Motor neuron (in vitro differentiated cells): ENCODE results near the gene CCL4. TPM values are rescaled to one million over a fixed set of nuclear protein-coding genes. Genes with fewer than 3 reads are reported as not detected.
A peak's percentile ranks its signal among the peaks of the same experiment; 100 is the strongest.
"Not testable (repeated sequence)": the region's sequence is repeated elsewhere in the genome, so short reads cannot be mapped to it uniquely, and the experiment has no call there.

Source experiments
- ATAC-seq, 8 experiments: fragments of 200-7000 bp; cut with Tn5 transposase; replicated peaks in 6 of 8; 2 replicates each; pipeline ENCODE4 v1.8.0; 2021; ENCODE audit warnings: mild to moderate bottlenecking in 8 of 8, moderate library complexity in 8 of 8
- H3K27ac ChIP-seq, 2 donors: fragments of 250-450 bp; sonication (Bioruptor Pico); 2 replicates each; pipeline ENCODE4 v1.9.0; 2021; ENCODE audit warnings: antibody characterized with exemption in 2 of 2, mild to moderate bottlenecking in 2 of 2, moderate library complexity in 1 of 2
- H3K4me1 ChIP-seq, 2 donors: fragments of 250-450 bp; sonication (Bioruptor Pico); replicated peaks in 1 of 2; 2 replicates each; pipeline ENCODE4 v1.6.1; 2021; ENCODE audit warnings: antibody characterized with exemption in 2 of 2, mild to moderate bottlenecking in 2 of 2, moderate library complexity in 1 of 2
- H3K4me3 ChIP-seq, 5 donors: fragments of 250-450 bp; sonication (Bioruptor Pico); 2 replicates each; pipeline ENCODE4 v1.9.0; 2021; ENCODE audit warnings: antibody characterized with exemption in 5 of 5, mild to moderate bottlenecking in 5 of 5, moderate library complexity in 4 of 5
- WGBS, 10 experiments: fragments of 450-650 bp; shearing (Covaris generic); methylation state at CpG; one replicate each; pipeline ENCODE4 v1.0.0; 2022; 5-methylcytosine and 5-hydroxymethylcytosine counted together
- in situ Hi-C, 9 experiments: fragments of 400-800 bp; cut with MboI; loops; one replicate each; pipeline ENCODE4 v1.15.0; 2021; ENCODE audit warnings: low sequenced_read_pairs in 9 of 9, low pct_unique_long_range_greater_than_20kb in 2 of 9; ENCODE audit not compliant: unreplicated experiment in 9 of 9
- total RNA-seq, 8 experiments: library from RNA; unstranded; fragments of 300-600 nt; gene quantifications; 2 replicates each; pipeline versions ENCODE4 v1.2.3 to v1.2.4, GENCODE V29; 2022

CCL4 gene
- total RNA-seq, 8 experiments from 2014 or later: 0.13 to 0.52 (median 0.37) TPM; not detected in 4

DNA sequence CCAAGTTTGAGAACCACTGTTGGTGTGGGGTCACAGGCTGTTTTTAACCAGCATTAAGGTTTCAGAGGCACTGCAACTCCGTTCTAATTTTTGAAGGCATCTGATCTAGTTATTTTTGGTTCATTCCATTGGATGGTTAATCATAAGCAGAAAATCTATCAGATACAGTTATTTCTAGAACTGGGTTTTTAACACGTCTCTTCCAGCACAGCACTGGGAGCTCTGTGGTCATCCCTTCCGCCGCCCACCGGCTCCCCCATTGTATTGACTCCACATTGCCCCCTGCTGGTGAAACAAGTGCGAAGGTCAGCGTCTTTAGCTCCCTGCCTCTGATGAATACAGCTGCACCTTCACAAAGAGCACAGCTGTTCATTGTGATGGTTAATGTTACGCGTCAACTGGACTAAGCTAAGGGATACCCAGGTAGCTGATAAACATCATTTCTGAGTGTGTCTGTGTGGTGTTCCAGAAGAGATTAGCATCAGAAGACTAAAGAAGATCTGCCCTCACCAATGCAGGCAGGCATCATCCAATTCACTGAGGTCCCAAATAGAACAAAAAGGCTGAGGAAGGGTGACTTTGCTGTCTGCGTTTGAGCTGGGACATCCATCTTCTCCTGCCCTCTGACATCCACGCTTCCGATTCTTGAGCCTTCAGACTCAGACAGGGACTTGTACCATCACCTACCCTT, 31.1 kb upstream of the CCL4 start:
- no peak overlapping the region for H3K4me3 ChIP-seq
- WGBS, 10 experiments: 4 to 90% (median 31%) methylated on average over 3 to 10 of the region's 12 CpGs; no CpG with 5 or more reads in 2 of the 10 experiments
- in situ Hi-C loops: no loop called here
- no peaks in the 10 kb centered on the region for H3K4me1 ChIP-seq
- H3K27ac ChIP-seq: no peak overlapping the region
- ATAC-seq: peak in 3 of 8 experiments; percentile 31 to 68 (median 59)

DNA sequence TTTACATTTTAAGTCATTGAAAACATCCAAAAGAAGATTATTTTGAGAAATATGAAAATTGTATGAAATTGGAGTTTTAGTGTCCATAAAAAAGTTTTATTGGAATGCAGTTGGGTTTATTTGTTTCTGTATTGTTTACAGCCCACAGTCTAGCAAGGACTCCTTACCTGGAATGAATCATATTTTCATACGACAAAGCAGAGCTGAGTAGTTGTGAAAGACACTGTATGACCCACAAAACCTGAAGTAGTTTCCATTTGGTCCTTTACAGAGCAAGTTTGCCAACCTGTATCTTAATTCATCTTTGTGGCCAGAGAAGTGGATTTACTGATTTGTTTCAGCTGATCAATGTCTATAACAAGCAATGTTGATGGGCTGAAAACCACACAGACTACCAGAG, 29.3 kb upstream of the CCL4 start:
- ATAC-seq: no peak
- Histone ChIP-seq H3K27ac (no peak overlapping the region), H3K4me3 (no peak overlapping the region), H3K4me1 (no peaks in the 10 kb centered on the region)
- in situ Hi-C loops: no loop called here
- 22 to 83% (median 80%) methylated on average over 1 of the region's 1 CpG; no CpG with 5 or more reads in 4 of the 10 experiments for WGBS, 10 experiments

GRCh38 chr17:36081681-36082471, 21.8 kb upstream of the CCL4 start:
- ATAC-seq, in situ Hi-C loops, H3K4me3 ChIP-seq, H3K27ac ChIP-seq, H3K4me1 ChIP-seq: not testable (repeated sequence)
- WGBS, 10 experiments: 20 to 92% (median 72%) methylated on average over 1 to 4 of the region's 5 CpGs; no CpG with 5 or more reads in 5 of the 10 experiments

- 0 to 100% (median 43%) methylated on average over 1 to 3 of the region's 8 CpGs; no CpG with 5 or more reads in 6 of the 10 experiments for WGBS, 10 experiments
- in situ Hi-C loops, H3K27ac ChIP-seq, H3K4me1 ChIP-seq, H3K4me3 ChIP-seq: not testable (repeated sequence)
- peak in 3 of 8 experiments; percentile 63 to 89 (median 85) for ATAC-seq
Observed at GRCh38 chr17:36082482-36083120, 21.0 kb upstream of the CCL4 start.

- H3K4me3 ChIP-seq, H3K4me1 ChIP-seq, ATAC-seq, in situ Hi-C loops, H3K27ac ChIP-seq: not testable (repeated sequence)
- 20 to 88% (median 65%) methylated on average over 1 of the region's 2 CpGs; no CpG with 5 or more reads in 6 of the 10 experiments for WGBS, 10 experiments
Observed at GRCh38 chr17:36083691-36084090, 19.9 kb upstream of the CCL4 start.

- 0 to 67% (median 57%) methylated on average over 1 of the region's 1 CpG; no CpG with 5 or more reads in 5 of the 10 experiments for WGBS, 10 experiments
- H3K27ac ChIP-seq: no peak overlapping the region
- in situ Hi-C loops: no loop called here
- H3K4me1 ChIP-seq: no peaks in the 10 kb centered on the region
- peak in 2 of 8 experiments; percentile 11 to 38 for ATAC-seq
- no peak overlapping the region for H3K4me3 ChIP-seq
Observed at GRCh38 chr17:36085765-36086164, 17.9 kb upstream of the CCL4 start.

GRCh38 chr17:36086791-36087190, 16.8 kb upstream of the CCL4 start:
- Histone ChIP-seq H3K4me3 (no peak overlapping the region), H3K27ac (no peak overlapping the region), H3K4me1 (no peaks in the 10 kb centered on the region)
- peak in 1 of 8 experiments; percentile 11 for ATAC-seq
- WGBS, 10 experiments: 20 to 100% (median 88%) methylated on average over 1 of the region's 1 CpG; no CpG with 5 or more reads in 2 of the 10 experiments
- in situ Hi-C loops: no loop called here

DNA sequence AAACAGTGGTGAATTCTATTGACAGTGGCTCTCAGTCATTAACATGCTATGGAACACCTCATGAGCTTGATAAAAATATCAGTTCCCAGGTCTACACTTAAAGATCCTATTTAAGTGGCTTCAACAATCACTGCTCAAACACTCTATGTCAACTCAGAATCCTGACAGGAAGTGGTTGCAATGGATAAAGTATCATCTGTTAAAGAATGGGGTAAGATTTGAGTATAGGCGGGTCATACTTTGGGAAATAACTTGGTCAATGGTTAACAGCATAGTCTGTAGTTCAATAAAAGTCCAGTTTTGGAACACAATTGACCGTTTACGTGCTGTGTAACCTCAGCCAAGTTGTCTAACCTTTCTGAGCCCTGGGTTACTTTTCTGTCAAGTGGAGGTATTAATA, 16.2 kb upstream of the CCL4 start:
- in situ Hi-C loops, ATAC-seq, H3K27ac ChIP-seq, H3K4me1 ChIP-seq, H3K4me3 ChIP-seq: not testable (repeated sequence)
- no CpG with 5 or more reads among the region's 3 CpGs for WGBS, 10 experiments

DNA sequence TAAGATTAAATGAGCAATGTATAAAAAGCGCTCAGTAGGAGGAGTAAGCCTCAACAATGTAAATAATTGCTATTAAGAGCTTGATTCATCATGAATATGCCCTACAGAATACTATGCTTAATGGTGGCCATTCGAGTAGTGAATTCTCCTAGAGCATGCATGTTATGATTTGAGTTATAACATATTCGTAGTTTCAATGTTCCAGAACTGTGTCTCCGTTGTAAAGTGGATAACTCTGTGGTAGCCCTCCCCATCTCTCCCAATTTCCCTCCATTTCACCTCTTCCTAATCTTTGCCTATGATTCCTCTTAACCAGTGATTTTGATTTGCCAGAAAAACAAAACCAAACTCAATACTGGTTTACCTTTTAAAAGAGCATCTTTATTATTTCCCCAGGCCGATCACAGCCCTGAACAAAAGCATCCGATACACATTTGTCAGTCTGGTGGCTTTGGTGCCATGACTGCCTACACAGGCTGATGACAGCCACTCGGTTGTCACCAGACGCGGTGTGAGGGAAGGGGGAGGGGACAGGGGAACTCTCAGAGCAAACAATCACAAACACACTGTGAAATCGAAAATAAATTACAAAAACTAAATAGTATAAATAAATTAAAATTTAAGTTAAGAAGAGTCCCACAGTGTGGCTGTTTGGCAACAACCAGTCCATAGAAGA, 15.6 kb upstream of the CCL4 start:
- H3K27ac ChIP-seq, ATAC-seq, H3K4me3 ChIP-seq, H3K4me1 ChIP-seq, in situ Hi-C loops: not testable (repeated sequence)
- 33 to 100% (median 80%) methylated on average over 1 to 7 of the region's 10 CpGs; no CpG with 5 or more reads in 2 of the 10 experiments for WGBS, 10 experiments

GRCh38 chr17:36088670-36089338, 14.8 kb upstream of the CCL4 start:
- no peak overlapping the region for H3K27ac ChIP-seq
- in situ Hi-C loops: no loop called here
- WGBS, 10 experiments: 20 to 92% (median 61%) methylated on average over 1 to 7 of the region's 14 CpGs; no CpG with 5 or more reads in 5 of the 10 experiments
- no peaks in the 10 kb centered on the region for H3K4me1 ChIP-seq
- no peak for ATAC-seq
- no peak overlapping the region for H3K4me3 ChIP-seq

GRCh38 chr17:36089339-36089865, 14.2 kb upstream of the CCL4 start:
- Histone ChIP-seq H3K4me1 (no peaks in the 10 kb centered on the region), H3K27ac (no peak overlapping the region), H3K4me3 (no peak overlapping the region)
- WGBS, 10 experiments: 4 to 82% (median 58%) methylated on average over 2 to 4 of the region's 4 CpGs; no CpG with 5 or more reads in 3 of the 10 experiments
- in situ Hi-C loops: no loop called here
- ATAC-seq: no peak
